Measurements from ENCODE around the gene RAB11FIP5.

- no peak for TF ChIP-seq POLR2A (IDR thresholded peaks at IDR 0.05; ENCODE audit: low read depth, low read length)
- TF ChIP-seq SRF (IDR thresholded peaks at IDR 0.05; ENCODE audit: low read depth in 2 of 2, low read length in 2 of 2), result no peak
- TF ChIP-seq JUND (IDR thresholded peaks at IDR 0.05; ENCODE audit: low read depth, low read length), result no peak
- no peak for TF ChIP-seq POLR2AphosphoS5 (IDR thresholded peaks at IDR 0.05; ENCODE audit: low read length)
- TF ChIP-seq TCF7 (IDR thresholded peaks at IDR 0.05; ENCODE audit: borderline replicate concordance), result no peak
- TF ChIP-seq CTCF (IDR thresholded peaks at IDR 0.05 in 2 of 3, conservative IDR thresholded peaks at IDR 0.05 in 1 of 3; ENCODE audit: control insufficient read depth in 2 of 3, extremely low read depth in 1 of 3, insufficient read depth in 1 of 3, low read depth in 3 of 3, low read length in 3 of 3), result no peak
- no peak for TF ChIP-seq NRF1 (conservative IDR thresholded peaks at IDR 0.05; ENCODE audit: low read depth, low read length)
- TF ChIP-seq RBBP5 (conservative IDR thresholded peaks at IDR 0.05), result no peak
- TF ChIP-seq SMAD1 (IDR thresholded peaks at IDR 0.05; ENCODE audit: low read depth, partially characterized antibody), result no peak
These were observed 25.4 kb downstream of the RAB11FIP5 start for GRCh38 chr2:73087311-73087710.
